ENCODE data around the gene GPR32.
"Not testable (repeated sequence)": the region's sequence is repeated elsewhere in the genome, so short reads cannot be mapped to it uniquely, and the experiment has no call there.

Gene GPR32

GRCh38 chr19:50750010-50750409 is 20.3 kb upstream of the GPR32 start:
- DNase-seq, result no peak

GRCh38 chr19:50753879-50754278 is 16.4 kb upstream of the GPR32 start:
- DNase-seq, result no peak

GRCh38 chr19:50756244-50756643 is 14.0 kb upstream of the GPR32 start:
- DNase-seq, result not testable (repeated sequence)

- DNase-seq, result not testable (repeated sequence)
Observed at GRCh38 chr19:50757624-50758023, 12.6 kb upstream of the GPR32 start.

- DNase-seq, result not testable (repeated sequence)
Observed at GRCh38 chr19:50759076-50759475, 11.2 kb upstream of the GPR32 start.

GRCh38 chr19:50759886-50760285 is 10.4 kb upstream of the GPR32 start:
- no peak for DNase-seq

GRCh38 chr19:50761501-50761900 is 8.8 kb upstream of the GPR32 start:
- DNase-seq, result not testable (repeated sequence)

GRCh38 chr19:50763521-50763920 is 6.7 kb upstream of the GPR32 start:
- not testable (repeated sequence) for DNase-seq

- DNase-seq, result no peak
Observed at GRCh38 chr19:50764409-50764808, 5.9 kb upstream of the GPR32 start.

GRCh38 chr19:50766746-50767145 is 3.5 kb upstream of the GPR32 start:
- DNase-seq, result not testable (repeated sequence)

GRCh38 chr19:50767263-50767662 is 3.0 kb upstream of the GPR32 start:
- DNase-seq, result not testable (repeated sequence)

GRCh38 chr19:50768277-50768676 is 2.0 kb upstream of the GPR32 start:
- no peak for DNase-seq

GRCh38 chr19:50770888-50771287 is 624 bp downstream of the GPR32 start:
- DNase-seq, result no peak

GRCh38 chr19:50772476-50772875 is 2.2 kb downstream of the GPR32 start:
- no peak for DNase-seq

- DNase-seq, result not testable (repeated sequence)
Observed at GRCh38 chr19:50772912-50773311, 2.6 kb downstream of the GPR32 start.

- not testable (repeated sequence) for DNase-seq
Observed at GRCh38 chr19:50773454-50773853, 3.2 kb downstream of the GPR32 start.

GRCh38 chr19:50776131-50776530 is 5.9 kb downstream of the GPR32 start:
- no peak for DNase-seq

- no peak for DNase-seq
Observed at GRCh38 chr19:50777261-50777660, 7.0 kb downstream of the GPR32 start.

GRCh38 chr19:50777830-50778303 is 7.6 kb downstream of the GPR32 start:
- no peak for DNase-seq

- no peak for DNase-seq
Observed at GRCh38 chr19:50778906-50779430, 8.7 kb downstream of the GPR32 start.

- DNase-seq, result no peak
Observed at GRCh38 chr19:50779504-50780457, 9.5 kb downstream of the GPR32 start.

GRCh38 chr19:50780753-50781435 is 10.6 kb downstream of the GPR32 start:
- no peak for DNase-seq

- DNase-seq, result not testable (repeated sequence)
Observed at GRCh38 chr19:50783848-50784152, 13.5 kb downstream of the GPR32 start.

- DNase-seq, result no peak
Observed at GRCh38 chr19:50784710-50785109, 14.4 kb downstream of the GPR32 start.
